GM23248 (cell line): ENCODE data around the gene CYCS. TPM values are rescaled to one million over a fixed set of nuclear protein-coding genes. Genes with fewer than 3 reads are reported as not detected.
"Not testable (repeated sequence)": the region's sequence is repeated elsewhere in the genome, so short reads cannot be mapped to it uniquely, and the experiment has no call there.

Experiments
- DNase-seq: peaks from one replicate; pipeline ENCODE4 v3.0.0-alpha.2; 2015
- H2AFZ ChIP-seq: fragments of 200-600 bp; sonication (generic); 2 replicates; pipeline ENCODE4 v1.6.1; 2016; ENCODE audit warnings: antibody characterized with exemption
- H3F3A ChIP-seq: fragments of 200-600 bp; sonication (generic); 2 replicates; pipeline ENCODE4 v1.6.1; 2016; ENCODE audit warnings: mild to moderate bottlenecking, antibody characterized with exemption, mixed run types; ENCODE audit not compliant: insufficient read depth
- H3K27ac ChIP-seq: fragments of 200-600 bp; sonication (generic); 2 replicates; pipeline ENCODE4 v1.5.1; 2016; ENCODE audit warnings: mild to moderate bottlenecking
- H3K27me3 ChIP-seq: fragments of 200-600 bp; sonication (generic); replicated peaks from 2 replicates; pipeline ENCODE4 v1.6.1; 2016; ENCODE audit warnings: mild to moderate bottlenecking; ENCODE audit not compliant: insufficient read depth
- H3K36me3 ChIP-seq: fragments of 200-600 bp; sonication (generic); 2 replicates; pipeline ENCODE4 v1.6.1; 2016; ENCODE audit warnings: low read depth, mild to moderate bottlenecking
- H3K4me1 ChIP-seq: fragments of 200-600 bp; sonication (generic); 2 replicates; pipeline ENCODE4 v1.6.1; 2016; ENCODE audit warnings: mild to moderate bottlenecking; ENCODE audit not compliant: insufficient read depth
- H3K4me2 ChIP-seq: fragments of 200-600 bp; sonication (generic); one replicate; pipeline ENCODE4 v1.6.1; 2016; ENCODE audit warnings: mild to moderate bottlenecking; ENCODE audit not compliant: unreplicated experiment
- H3K4me3 ChIP-seq: fragments of 200-600 bp; sonication (generic); 2 replicates; pipeline ENCODE4 v1.5.1; 2016; ENCODE audit warnings: mild to moderate bottlenecking
- H3K79me2 ChIP-seq: fragments of 200-600 bp; sonication (generic); 2 replicates; pipeline ENCODE4 v1.6.1; 2016; ENCODE audit warnings: mild to moderate bottlenecking; ENCODE audit not compliant: insufficient read depth
- H3K9ac ChIP-seq: fragments of 200-600 bp; sonication (generic); 2 replicates; pipeline ENCODE4 v1.6.1; 2016; ENCODE audit warnings: mild to moderate bottlenecking
- H3K9me2 ChIP-seq: fragments of 200-600 bp; sonication (generic); 2 replicates; pipeline ENCODE4 v1.6.1; 2016; ENCODE audit warnings: mixed run types, mild to moderate bottlenecking, moderate library complexity; ENCODE audit not compliant: insufficient read depth
- H3K9me3 ChIP-seq: fragments of 200-600 bp; sonication (generic); one replicate; pipeline ENCODE4 v1.6.1; 2017; ENCODE audit warnings: low read depth
- H4K20me1 ChIP-seq: fragments of 200-600 bp; sonication (generic); 2 replicates; pipeline ENCODE4 v1.6.0; 2016; ENCODE audit not compliant: insufficient read depth
- EZH2 ChIP-seq: fragments of 200-600 bp; sonication (generic); IDR thresholded peaks from 2 replicates; pipeline ENCODE4 v1.6.1; 2018; ENCODE audit warnings: antibody characterized with exemption, mild to moderate bottlenecking; ENCODE audit not compliant: insufficient read depth, poor library complexity, severe bottlenecking
- EZH2phosphoT487 ChIP-seq: fragments of 200-600 bp; sonication (generic); IDR thresholded peaks from 2 replicates; pipeline ENCODE4 v1.6.1; 2018; ENCODE audit warnings: antibody characterized with exemption, moderate library complexity, mild to moderate bottlenecking, low read depth; ENCODE audit not compliant: insufficient read depth
- WGBS, 2 experiments: methylation state at CpG; one replicate each; pipeline ENCODE4 v1.1.6; 2015 to 2017; ENCODE audit warnings: low lambda C conversion rate in 2 of 2, low coverage in 1 of 2; ENCODE audit errors: missing lambda C conversion rate in 2 of 2; 5-methylcytosine and 5-hydroxymethylcytosine counted together
- in situ Hi-C: fragments of 300-500 bp; cut with MboI; formaldehyde crosslinking; loops from 2 replicates; pipeline ENCODE4 v1.15.0; 2020
- polyA plus RNA-seq: library from polyadenylated mRNA; unstranded; fragments of >200 nt; fragmentation: Nextera tagmentation; extraction: Ambion mirVana; gene quantifications from 2 replicates; pipeline ENCODE4 v1.2.1, GENCODE V29; 2016
- total RNA-seq: library from RNA; depleted of rRNA; stranded (reverse); fragments of >200 nt; shearing (Covaris generic); gene quantifications from 2 replicates; pipeline ENCODE4 v1.2.3, GENCODE V29; 2014

Gene CYCS
- total and polyA plus RNA-seq, 2 experiments from 2014 or later = 51.6 to 156 TPM

DNA sequence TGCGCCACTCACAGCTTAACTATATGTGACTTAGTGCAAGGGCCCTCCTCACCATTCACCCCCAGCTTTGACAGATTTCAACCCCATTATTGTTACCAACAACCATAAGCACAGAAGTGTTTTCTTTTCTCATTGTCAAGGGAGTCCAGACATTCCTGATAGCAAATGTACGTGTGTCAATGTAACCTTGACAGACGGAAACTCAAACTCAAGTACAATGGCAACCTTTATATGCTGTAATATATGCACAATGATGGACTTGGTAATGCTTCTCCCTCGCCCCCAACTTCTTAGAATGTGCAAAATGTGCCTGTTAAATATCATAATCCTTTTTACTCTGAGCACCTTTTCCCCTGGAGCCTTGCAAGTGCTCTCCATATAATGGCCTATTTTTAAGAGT is 34.7 kb downstream of the CYCS start:
- Histone ChIP-seq H3K4me3 (no peak overlapping the region), H2AFZ (no peak overlapping the region), H3K9me2 (no peaks in the 10 kb centered on the region), H4K20me1 (no peaks in the 10 kb centered on the region), H3K27ac (no peak overlapping the region), H3K9ac (no peak overlapping the region), H3K27me3 (no peaks in the 10 kb centered on the region), H3K4me1 (no peaks in the 10 kb centered on the region), H3K36me3 (no peaks in the 10 kb centered on the region), H3K9me3 (no peaks in the 10 kb centered on the region), H3K4me2 (no peak overlapping the region), H3K79me2 (no peaks in the 10 kb centered on the region), H3F3A (no peaks in the 10 kb centered on the region)
- in situ Hi-C loops = loop anchor here (5.0 kb wide), 1 partner anchor 273 kb away; no protein-coding TSS in a partner anchor
- WGBS, 2 experiments = 90 to 93% methylated on average over 4 of the region's 4 CpGs
- TF ChIP-seq EZH2 (no peak), EZH2phosphoT487 (no peak)
- no peak for DNase-seq

DNA sequence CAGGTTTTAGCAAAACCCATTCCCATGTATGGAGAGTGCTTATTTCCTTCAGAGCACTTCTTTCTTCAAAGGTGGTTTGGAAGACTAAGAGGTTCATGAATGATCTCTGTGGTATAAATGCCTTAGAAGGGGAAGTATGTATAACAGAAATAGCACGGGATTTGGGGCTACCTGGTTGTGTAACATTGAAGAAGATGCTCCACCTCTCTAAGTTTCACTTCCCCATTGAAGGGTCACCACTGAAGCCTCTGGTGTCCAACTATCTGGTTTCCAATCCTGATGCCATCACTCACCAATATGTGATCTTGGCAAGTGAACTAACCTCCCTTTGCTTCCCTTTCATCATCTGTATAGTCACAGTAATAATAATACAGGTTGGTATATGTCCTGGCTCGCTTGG is 37.2 kb downstream of the CYCS start:
- Histone ChIP-seq H3K9me2 (no peaks in the 10 kb centered on the region), H3K9me3 (no peaks in the 10 kb centered on the region), H2AFZ (no peak overlapping the region), H3K27ac (no peak overlapping the region), H3K36me3 (no peaks in the 10 kb centered on the region), H3K4me3 (no peak overlapping the region), H3K4me1 (no peaks in the 10 kb centered on the region), H3F3A (no peaks in the 10 kb centered on the region), H3K4me2 (no peak overlapping the region), H4K20me1 (no peaks in the 10 kb centered on the region), H3K27me3 (no peaks in the 10 kb centered on the region), H3K9ac (no peak overlapping the region), H3K79me2 (no peaks in the 10 kb centered on the region)
- WGBS, 2 experiments = 87 to 92% methylated on average over 2 of the region's 2 CpGs
- DNase-seq = no peak
- TF ChIP-seq EZH2 = no peak
- TF ChIP-seq EZH2phosphoT487 = no peak
- in situ Hi-C loops = no loop called here

DNA sequence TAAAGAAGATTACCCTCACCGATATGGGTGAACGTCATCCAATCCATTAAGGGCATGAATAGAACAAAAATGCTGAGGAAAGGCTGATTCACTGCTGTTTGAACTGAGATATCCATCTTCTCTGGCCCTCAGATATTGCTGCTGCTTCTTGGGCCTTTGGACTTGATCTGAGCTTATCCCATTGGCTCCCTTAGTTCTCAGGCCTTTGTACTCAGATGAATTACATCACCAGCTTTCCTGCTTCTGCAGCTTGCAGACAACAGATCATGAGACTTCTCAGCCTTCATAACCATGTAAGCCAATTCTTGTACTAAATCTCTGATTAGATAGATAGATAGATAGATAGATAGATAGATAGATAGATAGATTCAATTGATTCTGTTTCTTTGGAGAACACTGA is 40.2 kb downstream of the CYCS start:
- Histone ChIP-seq H4K20me1 (no peaks in the 10 kb centered on the region), H3K9ac (no peak overlapping the region), H3K9me2 (no peaks in the 10 kb centered on the region), H3K4me1 (no peaks in the 10 kb centered on the region), H3F3A (no peaks in the 10 kb centered on the region), H3K4me2 (no peak overlapping the region), H3K4me3 (no peak overlapping the region), H3K27ac (no peak overlapping the region), H3K27me3 (no peaks in the 10 kb centered on the region), H3K9me3 (no peaks in the 10 kb centered on the region), H3K79me2 (no peaks in the 10 kb centered on the region), H2AFZ (no peak overlapping the region), H3K36me3 (no peaks in the 10 kb centered on the region)
- DNase-seq = no peak
- in situ Hi-C loops = no loop called here
- 95 to 100% methylated on average over 2 of the region's 2 CpGs for WGBS, 2 experiments
- no peak for TF ChIP-seq EZH2
- TF ChIP-seq EZH2phosphoT487 = no peak

DNA sequence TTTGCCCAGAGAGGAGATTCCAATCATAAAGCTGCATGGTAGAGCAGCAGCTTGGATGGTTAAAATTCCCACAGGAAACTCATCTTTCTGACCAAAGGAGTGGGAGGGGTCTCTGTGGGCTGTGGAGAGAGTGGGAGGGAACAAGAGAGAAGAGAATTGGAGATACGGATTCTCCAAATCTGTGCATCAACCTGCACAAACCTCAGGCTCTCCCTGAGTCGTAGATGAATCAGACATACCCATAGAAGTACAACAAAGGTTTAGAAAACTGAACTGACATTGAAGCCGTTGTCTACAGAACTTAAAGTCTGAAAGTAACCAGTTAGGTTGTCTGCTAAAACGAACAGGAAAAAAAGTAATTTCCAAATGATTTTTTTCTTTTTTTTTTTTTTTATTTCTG is 41.9 kb downstream of the CYCS start:
- TF ChIP-seq EZH2phosphoT487 (no peak), EZH2 (no peak)
- no peak overlapping the region for H3K4me3 ChIP-seq
- H2AFZ ChIP-seq = no peak overlapping the region
- H3K4me2 ChIP-seq = no peak overlapping the region
- no peak overlapping the region for H3K27ac ChIP-seq
- no peaks in the 10 kb centered on the region for H3K9me2 ChIP-seq
- 71 to 79% methylated on average over 4 of the region's 4 CpGs for WGBS, 2 experiments
- no peaks in the 10 kb centered on the region for H4K20me1 ChIP-seq
- in situ Hi-C loops = no loop called here
- no peak overlapping the region for H3K9ac ChIP-seq
- DNase-seq = no peak
- H3K79me2 ChIP-seq = no peaks in the 10 kb centered on the region
- H3K9me3 ChIP-seq = no peaks in the 10 kb centered on the region
- no peaks in the 10 kb centered on the region for H3K4me1 ChIP-seq
- H3K36me3 ChIP-seq = no peaks in the 10 kb centered on the region
- no peaks in the 10 kb centered on the region for H3F3A ChIP-seq
- no peaks in the 10 kb centered on the region for H3K27me3 ChIP-seq

DNA sequence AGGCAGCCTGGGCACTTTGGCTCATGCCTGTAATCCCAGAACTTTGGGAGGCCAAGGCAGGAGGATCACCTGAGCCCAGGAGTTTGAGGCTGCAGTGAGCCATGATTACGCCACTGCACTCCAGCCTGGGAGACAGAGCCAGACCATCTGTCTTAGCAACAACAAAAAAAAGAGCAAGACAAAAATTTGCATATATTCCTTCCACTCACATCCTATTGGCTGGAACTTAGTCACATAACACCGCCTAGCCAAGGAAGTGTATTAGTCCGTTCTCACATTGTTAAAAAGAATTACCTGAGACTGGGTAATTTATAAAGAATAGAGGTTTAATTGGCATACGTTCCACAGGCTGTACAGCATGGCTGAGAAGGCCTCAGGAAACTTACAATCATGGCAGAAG is 43.0 kb downstream of the CYCS start:
- H3K9me2 ChIP-seq, H3K79me2 ChIP-seq, H3K27ac ChIP-seq, H3K9me3 ChIP-seq, H3K27me3 ChIP-seq, H3F3A ChIP-seq, H3K4me3 ChIP-seq, H3K4me1 ChIP-seq, H3K9ac ChIP-seq, H3K4me2 ChIP-seq, H4K20me1 ChIP-seq, DNase-seq, in situ Hi-C loops, H2AFZ ChIP-seq, H3K36me3 ChIP-seq: not testable (repeated sequence)
- WGBS, 2 experiments = 67 to 76% methylated on average over 4 of the region's 4 CpGs
